SU-DHL-6 (cell line): ENCODE results near the gene TRIOBP.
A peak's percentile ranks its signal among the peaks of the same experiment; 100 is the strongest.

Experiments used
- H2AFZ ChIP-seq: fragments of 200-600 bp; sonication (generic); 2 replicates; pipeline ENCODE4 v1.6.1; 2014; ENCODE audit warnings: low read depth, mild to moderate bottlenecking, moderate library complexity, mixed read lengths, antibody characterized with exemption, low read length; ENCODE audit not compliant: severe bottlenecking
- H3F3A ChIP-seq: fragments of 200-600 bp; shearing (Covaris generic); 2 replicates; pipeline ENCODE4 v1.6.0; 2016; ENCODE audit warnings: antibody characterized with exemption, mild to moderate bottlenecking; ENCODE audit not compliant: insufficient read depth
- H3K27ac ChIP-seq: fragments of 200-600 bp; sonication (generic); 2 replicates; pipeline ENCODE4 v1.5.1; 2016; ENCODE audit warnings: low read depth, mild to moderate bottlenecking, low read length, moderate library complexity, mixed read lengths
- H3K27me3 ChIP-seq: fragments of 200-600 bp; sonication (generic), shearing (Covaris generic); 2 replicates; pipeline ENCODE4 v1.6.0; 2014; ENCODE audit warnings: mild to moderate bottlenecking, low read length
- H3K36me3 ChIP-seq: fragments of 200-600 bp; sonication (generic); 2 replicates; pipeline ENCODE4 v1.6.1; 2014; ENCODE audit warnings: mild to moderate bottlenecking, low read length, mixed read lengths
- H3K4me2 ChIP-seq: fragments of 300-600, 200-600 bp; shearing (Covaris generic), sonication (generic); 2 replicates; pipeline ENCODE4 v1.6.0; 2014; ENCODE audit warnings: low read length, low read depth, mild to moderate bottlenecking; ENCODE audit not compliant: poor library complexity, severe bottlenecking
- H3K4me3 ChIP-seq: fragments of 200-600 bp; sonication (generic); 2 replicates; pipeline ENCODE4 v1.5.1; 2014; ENCODE audit warnings: antibody characterized with exemption, low read length, mild to moderate bottlenecking, mixed read lengths; ENCODE audit not compliant: insufficient read depth, poor library complexity, severe bottlenecking
- H3K79me2 ChIP-seq: fragments of 200-600 bp; sonication (generic); 2 replicates; pipeline ENCODE4 v1.6.1; 2014; ENCODE audit warnings: mild to moderate bottlenecking, low read length, moderate library complexity; ENCODE audit not compliant: insufficient read depth
- H3K9ac ChIP-seq: fragments of 200-600 bp; sonication (generic); 2 replicates; pipeline ENCODE4 v1.7.0; 2014; ENCODE audit warnings: mild to moderate bottlenecking, low read length
- H3K9me2 ChIP-seq: fragments of 200-600 bp; sonication (generic); replicated peaks from 2 replicates; pipeline ENCODE4 v1.6.1; 2014; ENCODE audit warnings: low read length; ENCODE audit not compliant: insufficient read depth
- H3K9me3 ChIP-seq: fragments of 200-600 bp; sonication (generic); 2 replicates; pipeline ENCODE4 v1.6.1; 2014; ENCODE audit warnings: low read length, mixed read lengths; ENCODE audit not compliant: insufficient read depth
- H4K20me1 ChIP-seq: fragments of 200-600 bp; sonication (generic); 2 replicates; pipeline ENCODE4 v1.6.1; 2014; ENCODE audit warnings: low read depth, mild to moderate bottlenecking, antibody characterized with exemption, low read length, moderate library complexity, mixed read lengths
- EZH2phosphoT487 ChIP-seq: fragments of 200-600 bp; sonication (generic), shearing (Covaris generic); conservative IDR thresholded peaks from 2 replicates; pipeline ENCODE4 v1.6.1; 2018; ENCODE audit warnings: mild to moderate bottlenecking, antibody characterized with exemption, low read length, moderate library complexity, mixed read lengths
- TF ChIP-seq, protein P1 (sequence below): fragments of 200-600 bp; sonication (generic); IDR thresholded peaks from one replicate; pipeline ENCODE4 v1.5.1; 2017; ENCODE audit warnings: antibody characterized with exemption, mild to moderate bottlenecking, low read length, moderate library complexity; ENCODE audit not compliant: insufficient read depth, poor library complexity, severe bottlenecking

TRIOBP gene, protein sequence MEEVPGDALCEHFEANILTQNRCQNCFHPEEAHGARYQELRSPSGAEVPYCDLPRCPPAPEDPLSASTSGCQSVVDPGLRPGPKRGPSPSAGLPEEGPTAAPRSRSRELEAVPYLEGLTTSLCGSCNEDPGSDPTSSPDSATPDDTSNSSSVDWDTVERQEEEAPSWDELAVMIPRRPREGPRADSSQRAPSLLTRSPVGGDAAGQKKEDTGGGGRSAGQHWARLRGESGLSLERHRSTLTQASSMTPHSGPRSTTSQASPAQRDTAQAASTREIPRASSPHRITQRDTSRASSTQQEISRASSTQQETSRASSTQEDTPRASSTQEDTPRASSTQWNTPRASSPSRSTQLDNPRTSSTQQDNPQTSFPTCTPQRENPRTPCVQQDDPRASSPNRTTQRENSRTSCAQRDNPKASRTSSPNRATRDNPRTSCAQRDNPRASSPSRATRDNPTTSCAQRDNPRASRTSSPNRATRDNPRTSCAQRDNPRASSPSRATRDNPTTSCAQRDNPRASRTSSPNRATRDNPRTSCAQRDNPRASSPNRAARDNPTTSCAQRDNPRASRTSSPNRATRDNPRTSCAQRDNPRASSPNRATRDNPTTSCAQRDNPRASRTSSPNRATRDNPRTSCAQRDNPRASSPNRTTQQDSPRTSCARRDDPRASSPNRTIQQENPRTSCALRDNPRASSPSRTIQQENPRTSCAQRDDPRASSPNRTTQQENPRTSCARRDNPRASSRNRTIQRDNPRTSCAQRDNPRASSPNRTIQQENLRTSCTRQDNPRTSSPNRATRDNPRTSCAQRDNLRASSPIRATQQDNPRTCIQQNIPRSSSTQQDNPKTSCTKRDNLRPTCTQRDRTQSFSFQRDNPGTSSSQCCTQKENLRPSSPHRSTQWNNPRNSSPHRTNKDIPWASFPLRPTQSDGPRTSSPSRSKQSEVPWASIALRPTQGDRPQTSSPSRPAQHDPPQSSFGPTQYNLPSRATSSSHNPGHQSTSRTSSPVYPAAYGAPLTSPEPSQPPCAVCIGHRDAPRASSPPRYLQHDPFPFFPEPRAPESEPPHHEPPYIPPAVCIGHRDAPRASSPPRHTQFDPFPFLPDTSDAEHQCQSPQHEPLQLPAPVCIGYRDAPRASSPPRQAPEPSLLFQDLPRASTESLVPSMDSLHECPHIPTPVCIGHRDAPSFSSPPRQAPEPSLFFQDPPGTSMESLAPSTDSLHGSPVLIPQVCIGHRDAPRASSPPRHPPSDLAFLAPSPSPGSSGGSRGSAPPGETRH (N-terminal part only)

GRCh38 chr22:37696657-37697537 is at the start of gene TRIOBP:
TSS of gene TRIOBP (plus strand) at chr22:37697048. CDS start at chr22:37701366, 4,318 bp downstream.
- Histone ChIP-seq H3K27me3 (no peaks in the 10 kb centered on the region), H3K27ac (no peak within 1 kb of the TSS), H3K79me2 (no peaks in the 10 kb centered on the region), H2AFZ (no peak within 1 kb of the TSS), H4K20me1 (no peaks in the 10 kb centered on the region), H3F3A (no peaks in the 10 kb centered on the region), H3K36me3 (no peaks in the 10 kb centered on the region), H3K9me3 (no peaks in the 10 kb centered on the region), H3K4me2 (peak within 1 kb of the TSS; percentile 49), H3K9me2 (no peaks in the 10 kb centered on the region), H3K4me3 (no peak within 1 kb of the TSS), H3K9ac (peak within 1 kb of the TSS; percentile 6; the same call in 1 of the 2 replicates)
- no peak for TF ChIP-seq EZH2phosphoT487
- TF ChIP-seq, protein P1, sequence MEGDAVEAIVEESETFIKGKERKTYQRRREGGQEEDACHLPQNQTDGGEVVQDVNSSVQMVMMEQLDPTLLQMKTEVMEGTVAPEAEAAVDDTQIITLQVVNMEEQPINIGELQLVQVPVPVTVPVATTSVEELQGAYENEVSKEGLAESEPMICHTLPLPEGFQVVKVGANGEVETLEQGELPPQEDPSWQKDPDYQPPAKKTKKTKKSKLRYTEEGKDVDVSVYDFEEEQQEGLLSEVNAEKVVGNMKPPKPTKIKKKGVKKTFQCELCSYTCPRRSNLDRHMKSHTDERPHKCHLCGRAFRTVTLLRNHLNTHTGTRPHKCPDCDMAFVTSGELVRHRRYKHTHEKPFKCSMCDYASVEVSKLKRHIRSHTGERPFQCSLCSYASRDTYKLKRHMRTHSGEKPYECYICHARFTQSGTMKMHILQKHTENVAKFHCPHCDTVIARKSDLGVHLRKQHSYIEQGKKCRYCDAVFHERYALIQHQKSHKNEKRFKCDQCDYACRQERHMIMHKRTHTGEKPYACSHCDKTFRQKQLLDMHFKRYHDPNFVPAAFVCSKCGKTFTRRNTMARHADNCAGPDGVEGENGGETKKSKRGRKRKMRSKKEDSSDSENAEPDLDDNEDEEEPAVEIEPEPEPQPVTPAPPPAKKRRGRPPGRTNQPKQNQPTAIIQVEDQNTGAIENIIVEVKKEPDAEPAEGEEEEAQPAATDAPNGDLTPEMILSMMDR: peak; percentile 17

DNA sequence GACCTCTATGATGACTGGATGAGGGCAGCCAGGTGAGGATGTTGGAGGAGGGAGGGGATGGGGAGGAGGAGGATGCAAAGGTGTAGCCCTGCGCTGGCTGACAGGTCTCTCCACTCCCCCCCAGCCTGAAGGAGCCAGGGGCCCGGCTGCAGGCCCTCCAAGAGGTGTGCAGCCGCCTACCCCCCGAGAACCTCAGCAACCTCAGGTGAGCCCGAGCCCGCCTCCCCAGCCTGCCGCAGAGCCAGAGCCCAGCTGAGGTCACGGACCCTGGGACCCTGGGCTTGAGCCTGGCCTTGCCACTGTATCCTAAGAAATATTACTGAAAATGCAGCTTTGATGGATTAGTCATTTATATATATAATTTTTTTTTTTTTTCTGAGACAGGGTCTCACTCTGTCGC is 49.5 kb upstream of the TRIOBP start:
- Histone ChIP-seq H4K20me1 (no peaks in the 10 kb centered on the region), H3K27me3 (no peaks in the 10 kb centered on the region), H3K9ac (no peak overlapping the region), H2AFZ (no peak overlapping the region), H3K4me3 (no peak overlapping the region), H3F3A (no peaks in the 10 kb centered on the region), H3K9me2 (no peaks in the 10 kb centered on the region), H3K4me2 (no peak overlapping the region), H3K9me3 (no peaks in the 10 kb centered on the region), H3K27ac (no peak overlapping the region), H3K79me2 (no peaks in the 10 kb centered on the region), H3K36me3 (no peaks in the 10 kb centered on the region)
- TF ChIP-seq EZH2phosphoT487: no peak

- H3K4me2 ChIP-seq: no peak overlapping the region
- H3K27me3 ChIP-seq: no peaks in the 10 kb centered on the region
- no peaks in the 10 kb centered on the region for H3K79me2 ChIP-seq
- H2AFZ ChIP-seq: no peak overlapping the region
- H4K20me1 ChIP-seq: no peaks in the 10 kb centered on the region
- no peak overlapping the region for H3K4me3 ChIP-seq
- H3K27ac ChIP-seq: no peak overlapping the region
- H3K36me3 ChIP-seq: no peaks in the 10 kb centered on the region
- no peaks in the 10 kb centered on the region for H3K9me2 ChIP-seq
- no peak overlapping the region for H3K9ac ChIP-seq
- H3K9me3 ChIP-seq: no peaks in the 10 kb centered on the region
- no peak for TF ChIP-seq EZH2phosphoT487
- TF ChIP-seq, protein P1: no peak
- H3F3A ChIP-seq: no peaks in the 10 kb centered on the region
These were observed 48.9 kb upstream of the TRIOBP start for GRCh38 chr22:37647928-37648327.
